ENCODE measurements around the gene ABTB2. TPM values are rescaled to one million over a fixed set of nuclear protein-coding genes. Genes with fewer than 3 reads are reported as not detected.

Gene ABTB2
- total RNA-seq, 6 experiments from 2014 or later: 6.0 to 14.9 (median 10.0) TPM

- intact Hi-C loops (cut with DNase I): no loop called here
- peak overlapping the region in 1 of 3 donors; percentile 4 for H3K27ac ChIP-seq
- DNase-seq: no peak
- H3K4me3 ChIP-seq: no peak overlapping the region
- peaks cover 0 to 15% (median 0%) of the 10 kb centered on the region in 4 donors for H3K4me1 ChIP-seq
- 82% methylated on average over 9 of the region's 9 CpGs for WGBS (ENCODE audit: insufficient coverage, low coverage, low lambda C conversion rate, missing lambda C conversion rate)
- no peaks in the 10 kb centered on the region for H3K36me3 ChIP-seq
- TF ChIP-seq POLR2A (IDR thresholded peaks at IDR 0.05) (no peak), CTCF (IDR thresholded peaks at IDR 0.05) (no peak)
- H3K9me3 ChIP-seq: no peaks in the 10 kb centered on the region
- peak; percentile 54 to 87 (median 73) for ATAC-seq
- H3K27me3 ChIP-seq: no peaks in the 10 kb centered on the region
These were observed 173.9 kb downstream of the ABTB2 start for GRCh38 chr11:34183848-34184391.

DNA sequence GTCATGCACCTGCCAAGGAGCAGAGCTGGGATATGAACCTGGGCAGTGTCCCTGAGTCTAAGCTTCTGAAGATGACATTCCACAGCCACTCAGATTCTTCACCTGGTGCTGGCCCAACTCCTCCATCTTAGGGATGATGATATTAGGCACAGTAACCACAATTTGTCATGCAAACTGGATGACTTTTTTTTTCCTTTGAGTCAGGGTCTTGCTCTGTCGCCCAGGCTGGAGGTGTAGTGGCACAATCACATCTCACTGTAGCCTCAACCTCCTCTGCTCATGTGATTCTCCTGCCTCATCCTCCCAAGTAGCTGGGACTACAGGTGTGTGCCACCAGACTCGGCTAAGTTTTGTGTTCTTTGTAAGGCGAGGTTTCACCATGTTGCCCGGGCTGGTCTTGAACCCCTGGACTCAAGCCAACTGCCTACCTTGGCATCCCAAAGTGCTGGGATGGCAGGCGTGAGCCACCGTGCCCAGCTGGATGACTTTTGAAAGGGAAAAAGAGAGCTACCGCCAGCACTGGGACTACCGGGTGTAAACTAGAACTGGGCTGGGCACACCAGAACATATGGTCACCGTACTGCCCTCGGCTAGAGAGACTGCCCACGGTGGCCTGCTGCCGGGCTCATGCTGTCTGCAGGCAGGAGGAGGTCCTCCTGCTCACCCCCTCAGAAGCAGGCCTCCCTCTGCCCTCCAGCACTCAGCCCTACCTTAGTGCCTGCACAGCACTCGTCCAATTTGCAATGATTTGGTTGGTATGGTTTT, 174.7 kb downstream of the ABTB2 start:
- DNase-seq (no peak), ATAC-seq (no peak)
- 73% methylated on average over 6 of the region's 13 CpGs for WGBS (ENCODE audit: insufficient coverage, low coverage, low lambda C conversion rate, missing lambda C conversion rate)
- H3K36me3 ChIP-seq: no peaks in the 10 kb centered on the region
- no peaks in the 10 kb centered on the region for H3K9me3 ChIP-seq
- intact Hi-C loops (cut with DNase I): no loop called here
- peaks cover 0 to 12% (median 0%) of the 10 kb centered on the region in 4 donors for H3K4me1 ChIP-seq
- no peaks in the 10 kb centered on the region for H3K27me3 ChIP-seq
- peak overlapping the region in 1 of 3 donors; percentile 4 for H3K27ac ChIP-seq
- TF ChIP-seq CTCF (IDR thresholded peaks at IDR 0.05): no peak
- TF ChIP-seq POLR2A (IDR thresholded peaks at IDR 0.05): no peak
- no peak overlapping the region for H3K4me3 ChIP-seq

GRCh38 chr11:34182425-34182824, 175.4 kb downstream of the ABTB2 start:
- intact Hi-C loops (cut with DNase I): no loop called here
- 100% methylated on average over 1 of the region's 2 CpGs for WGBS (ENCODE audit: insufficient coverage, low coverage, low lambda C conversion rate, missing lambda C conversion rate)
- Histone ChIP-seq H3K4me1 (peaks cover 0 to 12% (median 0%) of the 10 kb centered on the region in 4 donors), H3K9me3 (no peaks in the 10 kb centered on the region), H3K4me3 (no peak overlapping the region), H3K27ac (no peak overlapping the region), H3K27me3 (no peaks in the 10 kb centered on the region), H3K36me3 (no peaks in the 10 kb centered on the region)
- ATAC-seq (no peak), DNase-seq (no peak)
- TF ChIP-seq CTCF (IDR thresholded peaks at IDR 0.05): no peak
- TF ChIP-seq POLR2A (IDR thresholded peaks at IDR 0.05): no peak

DNA sequence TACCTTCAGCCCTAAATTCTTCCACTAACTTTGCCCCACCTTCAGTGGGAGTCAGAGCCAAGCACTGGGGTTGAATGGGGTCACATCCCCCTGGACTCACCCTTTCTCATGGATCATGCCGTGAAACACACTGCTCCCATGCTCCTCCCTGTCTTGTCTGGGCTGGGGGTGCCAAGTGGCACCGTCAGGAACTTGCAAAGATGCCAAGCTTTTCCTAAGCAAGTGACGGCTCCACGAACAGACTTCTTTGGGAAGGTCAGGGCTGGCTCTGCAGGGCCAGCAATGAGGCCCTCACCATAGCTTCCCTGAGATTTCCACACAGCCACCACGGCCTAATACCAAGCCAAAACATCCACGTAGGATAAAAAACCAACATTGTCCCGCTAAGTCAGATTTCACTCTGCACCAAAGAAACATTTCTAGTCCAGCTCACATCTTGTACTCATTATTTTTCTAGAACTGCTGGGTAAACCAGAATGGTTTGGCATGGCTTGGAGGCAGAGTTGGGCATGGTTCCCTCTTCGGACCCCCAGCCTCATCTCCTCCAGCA, 175.9 kb downstream of the ABTB2 start:
- DNase-seq (no peak), ATAC-seq (no peak)
- intact Hi-C loops (cut with DNase I): no loop called here
- no peak for TF ChIP-seq POLR2A (IDR thresholded peaks at IDR 0.05)
- TF ChIP-seq CTCF (IDR thresholded peaks at IDR 0.05): no peak
- no peak overlapping the region for H3K4me3 ChIP-seq
- no peaks in the 10 kb centered on the region for H3K27me3 ChIP-seq
- H3K4me1 ChIP-seq: peaks cover 0 to 12% (median 0%) of the 10 kb centered on the region in 4 donors
- no peak overlapping the region for H3K27ac ChIP-seq
- no peaks in the 10 kb centered on the region for H3K36me3 ChIP-seq
- no peaks in the 10 kb centered on the region for H3K9me3 ChIP-seq
- 100% methylated on average over 3 of the region's 8 CpGs for WGBS (ENCODE audit: insufficient coverage, low coverage, low lambda C conversion rate, missing lambda C conversion rate)

Measured in right lobe of liver (tissue), 6 donors.